GM19463 (cell line): ENCODE measurements around the gene MRI1.
A peak's percentile ranks its signal among the peaks of the same experiment; 100 is the strongest.
"Not testable (repeated sequence)": the region's sequence is repeated elsewhere in the genome, so short reads cannot be mapped to it uniquely, and the experiment has no call there.

Experiments used
- ATAC-seq: cut with Tn5 transposase; IDR thresholded peaks from one replicate; pipeline ENCODE4 v1.9.1; 2021; ENCODE audit warnings: mild to moderate bottlenecking, moderate library complexity; ENCODE audit not compliant: unreplicated experiment

The MRI1 gene

DNA sequence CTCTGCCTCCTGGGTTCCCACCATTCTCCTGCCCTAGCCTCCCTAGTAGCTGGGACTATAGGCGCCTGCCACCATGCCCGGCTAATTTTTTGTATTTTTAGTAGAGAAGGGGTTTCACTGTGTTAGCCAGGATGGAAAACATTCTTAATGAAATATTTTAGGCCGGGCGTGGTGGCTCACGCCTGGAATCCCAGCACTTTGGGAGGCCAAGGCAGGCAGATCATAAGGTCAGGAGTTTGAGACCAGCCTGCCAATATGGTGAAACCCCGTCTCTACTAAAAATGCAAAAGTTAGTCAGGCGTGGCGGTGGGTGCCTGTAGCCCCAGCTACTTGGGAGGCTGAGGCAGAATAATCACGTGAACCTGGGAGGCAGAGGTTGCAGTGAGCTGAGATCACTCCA, 29.0 kb downstream of the MRI1 start:
- not testable (repeated sequence) for ATAC-seq

GRCh38 chr19:13794398-13794756, 30.1 kb downstream of the MRI1 start:
- no peak for ATAC-seq

DNA sequence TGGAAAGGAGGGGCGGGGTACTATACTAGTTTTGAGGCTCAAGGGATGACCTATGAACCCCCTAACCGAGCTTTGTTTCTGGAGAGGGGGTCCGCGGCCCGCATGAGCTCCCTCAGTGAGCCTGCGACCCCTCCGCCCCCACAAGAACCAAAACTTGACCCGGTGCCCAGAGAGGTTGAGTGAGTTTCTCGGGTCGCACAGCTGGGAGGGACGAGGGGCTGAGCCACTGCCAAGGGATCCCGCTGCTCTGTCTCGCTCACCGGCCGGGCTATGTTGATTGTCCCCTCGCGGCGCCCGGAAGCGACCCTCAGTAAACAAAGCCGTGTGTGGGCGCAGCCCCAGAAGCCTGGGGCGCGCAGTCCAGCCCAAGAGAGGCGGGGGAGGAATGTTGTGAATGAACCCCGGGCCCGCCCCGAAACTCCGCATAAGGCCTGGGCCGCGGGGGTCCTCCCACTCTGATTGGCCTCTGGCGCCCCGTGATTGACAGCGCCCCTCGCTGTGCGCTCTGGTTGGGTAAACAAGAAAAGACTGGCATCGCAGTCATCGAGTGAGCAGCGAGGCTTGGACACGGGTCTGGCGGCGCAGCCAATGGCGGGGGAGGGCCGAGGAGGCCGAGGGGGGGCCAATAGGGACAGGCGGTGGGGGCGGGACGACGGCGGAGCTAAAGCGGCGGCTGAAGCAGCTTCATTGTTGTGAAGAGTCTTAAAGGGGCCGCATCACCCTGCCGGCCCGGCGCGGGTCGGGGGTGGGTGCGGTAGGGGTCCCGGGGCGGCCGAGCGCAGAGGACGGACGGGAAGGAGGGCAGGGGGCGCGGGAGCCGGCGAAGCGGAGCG, 30.7 kb downstream of the MRI1 start, which contains the start of gene ZSWIM4:
ZSWIM4 (plus strand) TSS at position 687 of the 833 bp plus-strand sequence. CDS start 206 bp downstream, outside the sequence.
- peak; percentile 95 for ATAC-seq

DNA sequence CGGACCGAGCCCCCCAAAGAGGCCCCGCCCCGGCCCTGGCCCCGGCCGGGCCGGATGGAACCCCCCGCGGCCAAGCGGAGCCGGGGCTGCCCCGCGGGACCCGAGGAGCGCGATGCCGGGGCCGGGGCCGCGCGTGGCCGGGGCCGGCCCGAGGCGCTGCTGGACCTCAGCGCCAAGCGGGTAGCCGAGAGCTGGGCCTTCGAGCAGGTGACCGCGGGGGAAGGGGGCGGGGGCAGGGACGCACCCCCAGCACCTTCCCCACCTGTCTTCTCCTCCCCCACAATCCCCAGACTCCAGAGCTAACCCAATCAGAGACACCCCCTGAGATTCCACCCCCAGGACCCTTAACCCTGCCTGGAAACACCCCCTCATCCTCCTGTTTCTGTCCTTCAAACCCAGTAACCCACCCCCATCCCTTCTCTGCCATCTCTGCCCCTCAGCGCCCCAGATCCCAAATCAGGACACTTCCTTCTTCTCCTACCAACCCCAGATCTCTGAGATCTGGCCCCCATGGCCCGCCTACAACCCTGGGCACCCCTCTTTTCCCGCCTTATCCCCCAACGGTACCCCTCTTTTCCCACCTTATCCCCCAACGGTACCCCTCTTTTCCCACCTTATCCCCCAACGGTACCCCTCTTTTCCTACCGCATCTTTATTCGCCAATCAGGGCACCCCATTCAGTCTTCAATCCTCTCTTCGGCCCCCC, 31.4 kb downstream of the MRI1 start:
- peak; percentile 33 for ATAC-seq

DNA sequence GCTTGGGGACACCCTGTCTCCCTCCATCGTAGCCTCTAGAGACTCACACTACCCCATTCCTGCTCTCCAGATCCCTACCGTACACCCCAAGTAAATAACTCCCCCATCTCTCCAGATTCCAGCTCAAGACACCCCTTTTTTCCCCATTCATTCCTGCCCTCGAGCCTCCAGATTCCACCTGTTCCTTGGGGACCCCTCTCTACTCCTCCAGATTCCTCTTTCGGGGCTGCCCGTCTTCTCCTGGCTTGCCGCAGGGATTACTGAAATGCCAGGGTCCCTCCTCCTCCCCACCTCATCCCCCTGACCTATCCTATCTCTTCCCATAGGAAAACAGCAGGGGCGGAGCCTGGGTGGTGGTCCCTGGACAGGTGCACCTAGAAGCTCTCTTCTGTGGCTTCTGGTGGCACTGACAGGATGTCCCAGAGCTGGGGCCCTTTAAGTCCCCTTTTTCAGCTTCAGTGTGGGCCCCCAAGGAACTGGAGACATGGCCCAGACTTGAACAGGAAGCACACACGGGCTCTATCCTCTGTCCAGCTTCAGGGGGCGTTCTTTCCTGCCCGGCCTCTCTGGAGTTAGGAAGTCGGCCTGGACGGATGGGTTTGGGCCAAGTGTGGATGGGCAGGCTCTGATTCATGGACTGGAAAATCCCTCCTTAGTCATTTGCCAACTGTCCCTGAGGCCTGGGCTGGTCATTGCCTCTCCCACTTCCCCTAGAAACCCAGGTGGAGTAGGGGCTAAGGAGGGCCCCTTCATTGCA, 32.2 kb downstream of the MRI1 start:
- no peak for ATAC-seq

GRCh38 chr19:13797058-13797440, 32.7 kb downstream of the MRI1 start:
- no peak for ATAC-seq

- ATAC-seq, result no peak
These were observed 33.5 kb downstream of the MRI1 start for GRCh38 chr19:13797870-13798269.

DNA sequence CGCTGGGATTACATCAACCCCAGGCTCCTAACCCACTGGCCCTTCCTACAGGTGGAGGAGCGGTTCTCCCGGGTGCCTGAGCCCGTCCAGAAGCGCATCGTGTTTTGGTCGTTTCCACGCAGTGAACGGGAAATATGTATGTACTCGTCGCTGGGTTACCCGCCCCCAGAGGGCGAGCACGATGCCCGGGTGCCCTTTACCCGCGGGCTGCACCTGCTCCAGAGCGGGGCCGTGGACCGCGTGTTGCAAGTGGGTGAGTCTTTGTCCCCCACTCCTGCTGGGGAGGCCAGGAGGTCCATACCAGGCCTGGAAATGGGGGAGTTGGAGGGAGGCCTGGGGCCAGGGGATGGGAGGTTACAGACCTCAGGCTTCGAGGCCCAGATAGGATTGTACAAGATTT, 35.3 kb downstream of the MRI1 start:
- ATAC-seq, result no peak

DNA sequence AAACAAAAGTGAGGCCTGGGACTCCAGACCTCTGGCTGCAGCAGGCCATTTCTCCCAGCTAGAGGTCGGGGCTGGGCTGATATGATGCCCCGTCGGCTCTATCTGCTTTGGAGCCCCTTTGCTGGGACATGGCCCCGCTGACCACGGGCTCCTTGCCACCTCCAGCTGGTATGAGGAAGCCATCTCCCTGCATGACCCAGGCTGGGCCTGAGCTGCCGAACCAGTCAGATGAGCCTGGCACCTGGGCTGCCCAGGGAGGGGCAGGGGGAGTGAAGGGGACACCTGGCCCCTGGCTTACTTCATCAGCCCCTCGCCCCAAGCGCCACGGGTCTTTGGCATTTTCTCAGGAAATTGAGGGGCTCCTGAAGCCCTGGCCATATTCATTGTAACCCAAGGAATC, 38.7 kb downstream of the MRI1 start:
- no peak for ATAC-seq

GRCh38 chr19:13804830-13805683, 40.7 kb downstream of the MRI1 start:
- no peak for ATAC-seq

- no peak for ATAC-seq
These were observed 42.4 kb downstream of the MRI1 start for GRCh38 chr19:13806728-13807127.

DNA sequence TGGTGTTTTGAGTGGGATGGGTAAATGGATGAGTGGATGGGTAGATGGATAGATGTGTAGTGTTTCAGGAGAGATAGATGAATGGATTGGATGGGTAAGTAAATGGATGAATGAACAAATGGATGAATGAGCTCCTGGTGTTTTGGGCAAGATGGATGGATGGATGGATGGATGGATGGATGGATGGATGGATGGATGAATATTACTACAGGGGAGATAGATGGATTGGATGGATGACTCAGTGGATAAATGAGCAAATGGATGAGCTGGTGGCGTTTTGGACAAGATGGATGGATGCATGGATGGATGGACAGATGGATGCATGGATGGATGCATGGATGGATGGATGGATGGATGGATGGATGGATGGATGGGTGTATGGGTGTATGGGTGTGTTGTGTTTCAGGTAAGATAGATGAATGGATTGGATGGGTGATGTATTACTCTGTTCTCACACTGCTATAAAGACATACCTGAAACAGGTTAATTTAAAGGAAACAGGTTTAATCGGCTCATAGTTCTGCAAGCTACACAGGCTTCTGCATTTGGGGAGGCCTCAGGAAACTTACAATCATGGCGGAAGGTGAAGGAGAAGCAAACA, 43.2 kb downstream of the MRI1 start:
- no peak for ATAC-seq

- ATAC-seq, result no peak
These were observed 44.5 kb downstream of the MRI1 start for GRCh38 chr19:13808856-13809255.

GRCh38 chr19:13812544-13812943, 48.2 kb downstream of the MRI1 start:
- ATAC-seq, result no peak

GRCh38 chr19:13813147-13813546, 48.8 kb downstream of the MRI1 start:
- no peak for ATAC-seq

GRCh38 chr19:13814550-13814949, 50.2 kb downstream of the MRI1 start:
- no peak for ATAC-seq

GRCh38 chr19:13817018-13817614, 52.8 kb downstream of the MRI1 start:
- ATAC-seq, result peak; percentile 71

DNA sequence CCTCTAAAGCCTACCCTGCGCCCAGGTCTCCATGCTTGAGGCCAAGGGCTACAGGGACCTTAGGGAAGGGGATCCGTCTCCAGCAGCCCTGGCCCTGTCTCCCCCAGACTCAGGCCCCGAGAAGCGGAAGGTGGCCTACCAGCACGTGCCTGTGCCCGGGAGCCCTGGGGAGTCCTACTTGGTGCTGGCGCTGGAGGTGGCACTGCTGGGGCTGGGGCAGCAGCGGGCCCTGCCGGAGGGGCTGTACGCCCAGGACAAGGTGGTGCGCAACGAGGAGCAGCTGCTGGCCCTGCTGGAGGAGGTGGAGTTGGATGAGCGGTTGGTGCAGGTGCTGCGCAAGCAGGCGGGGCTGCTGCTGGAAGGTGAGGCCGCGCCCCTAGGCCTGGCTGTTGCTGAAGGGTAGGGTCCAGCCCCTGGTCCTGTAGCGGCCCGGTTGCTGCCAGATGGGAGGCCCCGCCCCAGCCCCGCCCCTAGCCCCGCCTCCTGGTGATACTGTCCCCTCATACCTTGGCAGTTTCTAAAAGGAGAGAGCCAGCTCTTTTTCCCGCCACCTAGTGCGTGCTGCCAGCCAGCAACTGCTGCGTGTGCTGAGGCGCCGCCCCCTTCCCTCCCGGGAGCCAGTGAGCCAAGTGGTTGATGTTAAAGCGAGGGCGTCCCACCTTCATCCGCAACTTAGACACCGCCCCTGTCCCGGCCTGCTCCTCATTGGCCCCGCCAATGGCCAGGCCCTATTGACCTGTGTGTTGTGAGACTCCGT, 53.5 kb downstream of the MRI1 start:
- peak; percentile 55 for ATAC-seq

DNA sequence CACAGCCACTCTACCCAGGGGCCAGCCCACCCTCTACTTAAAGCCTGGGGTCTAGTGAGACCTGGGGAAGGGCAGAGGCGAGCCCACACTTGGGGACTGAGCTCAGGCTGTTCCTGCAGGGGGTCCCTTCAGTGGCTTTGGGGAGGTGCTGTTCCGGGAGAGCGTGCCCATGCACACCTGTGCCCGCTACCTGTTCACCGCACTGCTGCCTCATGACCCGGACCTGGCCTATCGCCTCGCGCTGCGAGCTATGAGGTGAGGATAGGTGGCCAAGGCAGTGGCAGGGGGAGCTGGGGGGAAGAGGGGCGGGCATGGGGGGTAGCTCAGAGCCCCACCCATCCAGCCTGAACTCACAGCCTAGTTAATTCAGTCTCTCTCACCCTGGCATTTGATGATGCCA, 54.9 kb downstream of the MRI1 start:
- ATAC-seq, result no peak
